ENCODE data around the gene C10orf120. TPM values are rescaled to one million over a fixed set of nuclear protein-coding genes. Genes with fewer than 3 reads are reported as not detected.

The C10orf120 gene
- total and polyA plus RNA-seq, 2 experiments from 2014 or later = not detected

DNA sequence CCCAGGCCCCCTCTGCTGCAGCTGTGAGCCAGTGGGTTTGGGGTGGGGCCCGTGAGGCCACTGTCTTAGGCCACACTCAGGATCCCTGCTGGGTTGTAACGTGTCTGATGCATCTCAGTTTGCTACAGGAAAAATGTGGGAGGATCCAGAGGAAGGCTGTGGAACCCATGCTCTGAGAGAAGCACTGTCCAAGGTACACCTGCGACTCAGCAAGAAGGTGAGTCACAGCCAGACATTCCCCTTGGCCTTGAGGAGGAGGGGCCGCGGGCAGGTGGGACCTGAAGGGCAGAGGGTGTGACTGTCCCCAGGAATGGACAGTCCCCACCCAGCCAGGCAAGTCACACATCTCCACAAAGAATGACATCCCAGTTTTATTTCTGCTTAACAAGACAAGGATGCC, 27.8 kb upstream of the C10orf120 start:
- Histone ChIP-seq H3K4me1 (ENCODE audit: low read depth) (no peaks in the 10 kb centered on the region), H3K27me3 (no peaks in the 10 kb centered on the region), H3K27ac (no peak overlapping the region), H3K36me3 (no peaks in the 10 kb centered on the region), H3K9me3 (ENCODE audit: low read depth) (no peaks in the 10 kb centered on the region), H3K4me3 (no peak overlapping the region)
- no peak for DNase-seq (ENCODE audit: low read depth in 1 of 2, low spot score in 1 of 2)
- TF ChIP-seq, protein P1, sequence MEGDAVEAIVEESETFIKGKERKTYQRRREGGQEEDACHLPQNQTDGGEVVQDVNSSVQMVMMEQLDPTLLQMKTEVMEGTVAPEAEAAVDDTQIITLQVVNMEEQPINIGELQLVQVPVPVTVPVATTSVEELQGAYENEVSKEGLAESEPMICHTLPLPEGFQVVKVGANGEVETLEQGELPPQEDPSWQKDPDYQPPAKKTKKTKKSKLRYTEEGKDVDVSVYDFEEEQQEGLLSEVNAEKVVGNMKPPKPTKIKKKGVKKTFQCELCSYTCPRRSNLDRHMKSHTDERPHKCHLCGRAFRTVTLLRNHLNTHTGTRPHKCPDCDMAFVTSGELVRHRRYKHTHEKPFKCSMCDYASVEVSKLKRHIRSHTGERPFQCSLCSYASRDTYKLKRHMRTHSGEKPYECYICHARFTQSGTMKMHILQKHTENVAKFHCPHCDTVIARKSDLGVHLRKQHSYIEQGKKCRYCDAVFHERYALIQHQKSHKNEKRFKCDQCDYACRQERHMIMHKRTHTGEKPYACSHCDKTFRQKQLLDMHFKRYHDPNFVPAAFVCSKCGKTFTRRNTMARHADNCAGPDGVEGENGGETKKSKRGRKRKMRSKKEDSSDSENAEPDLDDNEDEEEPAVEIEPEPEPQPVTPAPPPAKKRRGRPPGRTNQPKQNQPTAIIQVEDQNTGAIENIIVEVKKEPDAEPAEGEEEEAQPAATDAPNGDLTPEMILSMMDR (IDR thresholded peaks at IDR 0.05; ENCODE audit: low read depth, low read length) = no peak

GRCh38 chr10:122725768-122726167, 26.1 kb upstream of the C10orf120 start:
- Histone ChIP-seq H3K27ac (no peak overlapping the region), H3K4me1 (ENCODE audit: low read depth) (no peaks in the 10 kb centered on the region), H3K27me3 (no peaks in the 10 kb centered on the region), H3K36me3 (no peaks in the 10 kb centered on the region), H3K9me3 (ENCODE audit: low read depth) (no peaks in the 10 kb centered on the region), H3K4me3 (no peak overlapping the region)
- TF ChIP-seq, protein P1 (IDR thresholded peaks at IDR 0.05; ENCODE audit: low read depth, low read length) = no peak
- no peak for DNase-seq (ENCODE audit: low read depth in 1 of 2, low spot score in 1 of 2)

DNA sequence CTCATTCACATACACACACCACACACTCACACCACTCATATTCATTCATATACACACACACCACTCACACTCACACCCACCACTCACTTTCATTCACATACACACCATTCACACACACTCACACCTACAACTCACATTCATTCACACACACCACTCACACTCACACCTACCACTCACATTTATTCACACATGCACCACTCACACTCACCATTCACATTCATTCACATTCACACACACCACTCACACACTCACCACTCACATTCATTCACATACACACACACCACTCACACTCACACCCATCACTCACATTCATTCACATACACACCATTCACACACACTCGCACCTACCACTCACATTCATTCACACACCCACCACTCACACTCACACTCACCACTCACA, 25.4 kb upstream of the C10orf120 start:
- H3K9me3 ChIP-seq (ENCODE audit: low read depth) = no peaks in the 10 kb centered on the region
- no peaks in the 10 kb centered on the region for H3K36me3 ChIP-seq
- H3K4me3 ChIP-seq = no peak overlapping the region
- no peak for DNase-seq (ENCODE audit: low read depth in 1 of 2, low spot score in 1 of 2)
- no peak overlapping the region for H3K27ac ChIP-seq
- TF ChIP-seq, protein P1 (IDR thresholded peaks at IDR 0.05; ENCODE audit: low read depth, low read length) = no peak
- H3K4me1 ChIP-seq (ENCODE audit: low read depth) = no peaks in the 10 kb centered on the region
- H3K27me3 ChIP-seq = no peaks in the 10 kb centered on the region

DNA sequence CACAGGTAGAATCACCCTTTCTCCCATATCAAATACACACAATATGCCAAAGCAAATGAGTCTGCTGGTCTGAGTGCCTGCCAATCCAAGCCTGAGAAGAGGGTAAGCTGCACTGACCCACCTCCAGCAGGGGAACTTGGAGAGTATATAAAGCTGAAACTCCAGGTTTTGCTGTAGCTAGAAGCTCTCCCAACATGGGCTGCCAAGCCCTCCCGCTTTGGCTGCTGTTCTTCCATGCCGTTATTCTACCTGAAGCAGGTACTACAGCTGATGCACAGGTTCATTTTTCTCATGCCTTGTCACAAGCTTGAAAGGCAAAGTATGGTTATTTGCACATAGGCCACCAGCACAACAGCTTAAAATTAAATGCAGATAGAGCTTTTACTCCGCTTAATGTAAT, 21.5 kb upstream of the C10orf120 start:
- Histone ChIP-seq H3K9me3 (ENCODE audit: low read depth) (no peaks in the 10 kb centered on the region), H3K4me3 (no peak overlapping the region), H3K27me3 (no peaks in the 10 kb centered on the region), H3K4me1 (ENCODE audit: low read depth) (no peaks in the 10 kb centered on the region), H3K27ac (no peak overlapping the region), H3K36me3 (no peaks in the 10 kb centered on the region)
- DNase-seq (ENCODE audit: low read depth in 1 of 2, low spot score in 1 of 2) = no peak
- TF ChIP-seq, protein P1 (IDR thresholded peaks at IDR 0.05; ENCODE audit: low read depth, low read length) = no peak

DNA sequence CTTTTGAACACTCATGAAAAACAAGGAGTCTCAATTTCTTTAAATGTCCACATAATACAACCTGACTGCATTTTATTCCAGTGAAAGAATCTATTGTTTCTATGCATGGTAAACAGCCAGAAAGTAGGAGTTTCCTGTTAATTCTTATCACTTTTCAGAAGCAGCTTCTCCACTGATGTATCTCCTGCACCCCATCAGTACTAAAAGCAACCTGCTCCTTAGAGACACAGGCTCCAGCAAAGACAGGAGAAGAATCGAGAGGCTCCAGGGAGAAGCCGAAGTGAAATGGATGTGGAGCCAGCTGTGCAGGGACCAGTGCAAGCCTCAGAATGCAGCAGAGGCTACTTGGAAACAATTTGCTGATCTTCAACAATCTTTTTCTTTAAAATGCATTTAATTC, 16.4 kb upstream of the C10orf120 start:
- no peak for DNase-seq (ENCODE audit: low read depth in 1 of 2, low spot score in 1 of 2)
- TF ChIP-seq, protein P1 (IDR thresholded peaks at IDR 0.05; ENCODE audit: low read depth, low read length) = no peak
- no peak overlapping the region for H3K27ac ChIP-seq
- H3K9me3 ChIP-seq (ENCODE audit: low read depth) = no peaks in the 10 kb centered on the region
- H3K36me3 ChIP-seq = no peaks in the 10 kb centered on the region
- H3K4me1 ChIP-seq (ENCODE audit: low read depth) = no peaks in the 10 kb centered on the region
- H3K4me3 ChIP-seq = no peak overlapping the region
- no peaks in the 10 kb centered on the region for H3K27me3 ChIP-seq

- Histone ChIP-seq H3K27me3 (no peaks in the 10 kb centered on the region), H3K4me3 (no peak overlapping the region), H3K9me3 (ENCODE audit: low read depth) (no peaks in the 10 kb centered on the region), H3K27ac (no peak overlapping the region), H3K36me3 (no peaks in the 10 kb centered on the region), H3K4me1 (ENCODE audit: low read depth) (no peaks in the 10 kb centered on the region)
- DNase-seq (ENCODE audit: low read depth in 1 of 2, low spot score in 1 of 2) = no peak
- TF ChIP-seq, protein P1 (IDR thresholded peaks at IDR 0.05; ENCODE audit: low read depth, low read length) = no peak
These were observed 15.9 kb upstream of the C10orf120 start for GRCh38 chr10:122715576-122715975.

Measured in cardiac muscle cell (in vitro differentiated cells and primary cell).